K562 (cell line): ENCODE results near the gene TRIO.

Experiments
- CREB1 ChIP-seq, 2 experiments: sonication (generic) in 1 of 2; formaldehyde crosslinking in 1 of 2; IDR thresholded peaks; 2 replicates each; pipeline versions ENCODE4 v1.6.1 to v1.8.0; 2012 to 2022; ENCODE audit warnings: inconsistent platforms in 1 of 2, mild to moderate bottlenecking in 1 of 2, missing genetic modification reagents in 1 of 2, moderate library complexity in 1 of 2
- EZH2 ChIP-seq: IDR thresholded peaks from 2 replicates; pipeline ENCODE4 v1.6.1; 2012; ENCODE audit warnings: low read depth, mild to moderate bottlenecking, inconsistent platforms, low read length, borderline replicate concordance
- POLR2A ChIP-seq: fragments of 450-650 bp; conservative IDR thresholded peaks from 2 replicates; pipeline ENCODE4 v1.6.1; 2016
- SIN3A ChIP-seq, 2 experiments: fragments of 150-350 bp in 1 of 2; IDR thresholded peaks; 2 replicates each; pipeline ENCODE4 v1.6.1; 2011 to 2016; ENCODE audit warnings: borderline replicate concordance in 2 of 2, low read depth in 2 of 2, low read length in 2 of 2, mild to moderate bottlenecking in 2 of 2, moderate library complexity in 2 of 2; ENCODE audit not compliant: control insufficient read depth in 1 of 2
- SMC3 ChIP-seq: conservative IDR thresholded peaks from 2 replicates; pipeline ENCODE4 v1.6.1; 2011; ENCODE audit warnings: low read depth, low read length, improper control_type of control experiment; ENCODE audit not compliant: insufficient read depth
- ZNF140 ChIP-seq: fragments of 250-450 bp; sonication (Bioruptor Pico); IDR thresholded peaks from 2 replicates; pipeline ENCODE4 v1.8.0; 2021; ENCODE audit warnings: moderate library complexity, mild to moderate bottlenecking, inconsistent platforms
- ZNF175 ChIP-seq: fragments of 200-800 bp; sonication (Bioruptor generic); IDR thresholded peaks from 2 replicates; pipeline ENCODE4 v1.6.1; 2016; ENCODE audit warnings: low read depth, mild to moderate bottlenecking, missing genetic modification characterization, missing compliant biosample characterization
- TF ChIP-seq, protein P1 (sequence below): fragments of 250-450 bp; sonication (Bioruptor Pico); IDR thresholded peaks from 2 replicates; pipeline ENCODE4 v1.5.0; 2020; ENCODE audit warnings: mild to moderate bottlenecking, borderline replicate concordance
- TF ChIP-seq, protein P2 (sequence below), 3 experiments: IDR thresholded peaks in 2 of 3; conservative IDR thresholded peaks in 1 of 3; 2 replicates each; pipeline ENCODE4 v1.5.1; 2011 to 2012; ENCODE audit warnings: low read length in 3 of 3, mild to moderate bottlenecking in 3 of 3, control low read depth in 2 of 3, improper control_type of control experiment in 1 of 3, inconsistent platforms in 1 of 3, low read depth in 1 of 3, mixed read lengths in 1 of 3, moderate library complexity in 1 of 3; ENCODE audit not compliant: insufficient read depth in 2 of 3

DNA sequence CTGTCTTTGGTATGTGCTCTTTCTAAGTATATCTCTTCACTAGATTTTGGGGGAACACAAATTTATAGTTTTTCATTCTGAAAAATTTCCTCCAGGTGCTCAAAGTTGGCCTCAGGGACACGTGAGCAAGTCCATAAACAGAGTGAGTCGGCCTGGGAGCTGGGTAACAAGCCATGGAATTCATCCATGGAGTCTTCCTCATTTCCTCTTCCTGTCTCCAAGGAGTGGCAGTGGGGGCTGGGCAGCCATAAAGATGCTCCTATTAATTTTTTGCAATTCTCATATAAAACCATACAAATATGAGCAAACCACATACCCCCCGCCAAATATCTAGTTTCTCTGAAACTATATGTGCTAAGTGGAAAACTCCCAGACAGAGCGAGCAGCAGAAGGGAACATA lies 301.9 kb downstream of the TRIO start:
- TF ChIP-seq POLR2A, result no peak
- TF ChIP-seq ZNF140 (CRISPR knock-in tag), result no peak
- TF ChIP-seq, protein P1, sequence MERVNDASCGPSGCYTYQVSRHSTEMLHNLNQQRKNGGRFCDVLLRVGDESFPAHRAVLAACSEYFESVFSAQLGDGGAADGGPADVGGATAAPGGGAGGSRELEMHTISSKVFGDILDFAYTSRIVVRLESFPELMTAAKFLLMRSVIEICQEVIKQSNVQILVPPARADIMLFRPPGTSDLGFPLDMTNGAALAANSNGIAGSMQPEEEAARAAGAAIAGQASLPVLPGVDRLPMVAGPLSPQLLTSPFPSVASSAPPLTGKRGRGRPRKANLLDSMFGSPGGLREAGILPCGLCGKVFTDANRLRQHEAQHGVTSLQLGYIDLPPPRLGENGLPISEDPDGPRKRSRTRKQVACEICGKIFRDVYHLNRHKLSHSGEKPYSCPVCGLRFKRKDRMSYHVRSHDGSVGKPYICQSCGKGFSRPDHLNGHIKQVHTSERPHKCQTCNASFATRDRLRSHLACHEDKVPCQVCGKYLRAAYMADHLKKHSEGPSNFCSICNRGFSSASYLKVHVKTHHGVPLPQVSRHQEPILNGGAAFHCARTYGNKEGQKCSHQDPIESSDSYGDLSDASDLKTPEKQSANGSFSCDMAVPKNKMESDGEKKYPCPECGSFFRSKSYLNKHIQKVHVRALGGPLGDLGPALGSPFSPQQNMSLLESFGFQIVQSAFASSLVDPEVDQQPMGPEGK, result no peak
- TF ChIP-seq EZH2, result no peak
- no peak for TF ChIP-seq SIN3A (IDR thresholded peaks at IDR 0.05; ENCODE audit: borderline replicate concordance in 2 of 2, control insufficient read depth in 1 of 2, low read depth in 2 of 2, low read length in 2 of 2)
- TF ChIP-seq, protein P2, sequence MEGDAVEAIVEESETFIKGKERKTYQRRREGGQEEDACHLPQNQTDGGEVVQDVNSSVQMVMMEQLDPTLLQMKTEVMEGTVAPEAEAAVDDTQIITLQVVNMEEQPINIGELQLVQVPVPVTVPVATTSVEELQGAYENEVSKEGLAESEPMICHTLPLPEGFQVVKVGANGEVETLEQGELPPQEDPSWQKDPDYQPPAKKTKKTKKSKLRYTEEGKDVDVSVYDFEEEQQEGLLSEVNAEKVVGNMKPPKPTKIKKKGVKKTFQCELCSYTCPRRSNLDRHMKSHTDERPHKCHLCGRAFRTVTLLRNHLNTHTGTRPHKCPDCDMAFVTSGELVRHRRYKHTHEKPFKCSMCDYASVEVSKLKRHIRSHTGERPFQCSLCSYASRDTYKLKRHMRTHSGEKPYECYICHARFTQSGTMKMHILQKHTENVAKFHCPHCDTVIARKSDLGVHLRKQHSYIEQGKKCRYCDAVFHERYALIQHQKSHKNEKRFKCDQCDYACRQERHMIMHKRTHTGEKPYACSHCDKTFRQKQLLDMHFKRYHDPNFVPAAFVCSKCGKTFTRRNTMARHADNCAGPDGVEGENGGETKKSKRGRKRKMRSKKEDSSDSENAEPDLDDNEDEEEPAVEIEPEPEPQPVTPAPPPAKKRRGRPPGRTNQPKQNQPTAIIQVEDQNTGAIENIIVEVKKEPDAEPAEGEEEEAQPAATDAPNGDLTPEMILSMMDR (IDR thresholded peaks at IDR 0.05 in 2 of 3, conservative IDR thresholded peaks at IDR 0.05 in 1 of 3; ENCODE audit: insufficient read depth in 2 of 3, low read depth in 1 of 3, low read length in 3 of 3), result no peak
- no peak for TF ChIP-seq ZNF175 (CRISPR knock-in tag)
- TF ChIP-seq CREB1 (IDR thresholded peaks at IDR 0.05), result no peak
- no peak for TF ChIP-seq CREB1 (CRISPR knock-in tag; IDR thresholded peaks at IDR 0.05)
- no peak for TF ChIP-seq SMC3
